Non-pigmented ciliary epithelial cell (primary cell): ENCODE measurements around the gene GPX3.

Source experiments
- DNase-seq: peaks from one replicate; pipeline ENCODE4 v3.0.0-alpha.2; 2010; ENCODE audit warnings: low read depth

The GPX3 gene, protein sequence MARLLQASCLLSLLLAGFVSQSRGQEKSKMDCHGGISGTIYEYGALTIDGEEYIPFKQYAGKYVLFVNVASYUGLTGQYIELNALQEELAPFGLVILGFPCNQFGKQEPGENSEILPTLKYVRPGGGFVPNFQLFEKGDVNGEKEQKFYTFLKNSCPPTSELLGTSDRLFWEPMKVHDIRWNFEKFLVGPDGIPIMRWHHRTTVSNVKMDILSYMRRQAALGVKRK

GRCh38 chr5:151020304-151021110, at the start of gene GPX3:
Gene GPX3 (plus strand): TSS chr5:151020591. CDS start chr5:151020655, 64 bp downstream.
- no peak for DNase-seq

GRCh38 chr5:150978590-150978989, 41.8 kb upstream of the GPX3 start:
- DNase-seq: no peak

GRCh38 chr5:150987746-150988145, 32.6 kb upstream of the GPX3 start:
- no peak for DNase-seq

- DNase-seq: no peak
Observed at GRCh38 chr5:150989695-150990094, 30.7 kb upstream of the GPX3 start.

- DNase-seq: no peak
Observed at GRCh38 chr5:150992705-150993104, 27.7 kb upstream of the GPX3 start.

- no peak for DNase-seq
Observed at GRCh38 chr5:150993422-150993821, 27.0 kb upstream of the GPX3 start.

DNA sequence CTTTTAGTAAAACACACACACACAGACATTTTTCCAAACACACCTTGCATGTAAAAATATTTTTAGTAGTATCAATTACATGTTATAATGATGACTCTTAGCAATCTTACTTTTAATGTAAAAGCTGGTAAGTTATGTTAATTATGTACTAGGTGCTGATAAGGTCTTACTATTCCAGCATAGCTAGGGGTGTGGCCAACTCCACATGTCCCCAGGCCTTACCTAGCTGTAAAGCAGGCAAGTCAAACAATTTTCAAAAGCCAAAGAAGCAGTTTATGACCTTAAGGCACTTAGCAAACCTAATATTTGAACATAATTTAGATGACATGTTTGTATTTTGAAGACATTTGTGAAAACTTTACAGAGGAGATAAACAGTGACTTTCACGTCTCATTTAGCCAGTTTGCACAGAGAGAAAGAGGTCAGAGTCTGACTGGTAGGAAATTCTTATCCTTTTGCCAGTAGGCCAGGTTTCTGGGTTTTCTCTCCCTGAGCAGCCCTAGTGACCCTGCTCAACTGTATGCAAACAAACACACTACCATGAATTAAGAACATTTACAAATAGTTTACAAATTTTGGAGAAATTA, 26.5 kb upstream of the GPX3 start:
- DNase-seq: no peak

GRCh38 chr5:150999704-151000442, 20.5 kb upstream of the GPX3 start:
- DNase-seq: no peak

- no peak for DNase-seq
Observed at GRCh38 chr5:151001436-151001835, 19.0 kb upstream of the GPX3 start.

DNA sequence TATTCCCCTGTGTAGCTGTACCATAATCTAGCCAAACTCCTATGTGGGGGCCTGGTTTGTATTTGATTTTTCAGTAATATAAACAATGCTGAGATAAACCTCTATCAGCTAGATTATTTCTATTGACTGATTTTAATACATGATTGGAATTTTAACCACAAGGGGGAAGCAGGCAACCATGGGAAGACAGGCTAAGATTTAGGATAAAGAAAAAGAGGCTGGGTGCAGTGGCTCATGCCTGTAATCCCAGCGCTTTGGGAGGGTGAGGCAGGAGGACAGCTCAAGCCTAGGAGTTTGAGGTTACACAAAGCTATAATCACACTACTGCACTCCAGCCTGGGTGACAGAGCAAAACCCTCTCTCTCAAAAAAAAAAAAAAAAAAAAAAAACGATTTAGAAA, 18.1 kb upstream of the GPX3 start:
- DNase-seq: no peak

GRCh38 chr5:151002681-151003502, 17.5 kb upstream of the GPX3 start:
- no peak for DNase-seq

DNA sequence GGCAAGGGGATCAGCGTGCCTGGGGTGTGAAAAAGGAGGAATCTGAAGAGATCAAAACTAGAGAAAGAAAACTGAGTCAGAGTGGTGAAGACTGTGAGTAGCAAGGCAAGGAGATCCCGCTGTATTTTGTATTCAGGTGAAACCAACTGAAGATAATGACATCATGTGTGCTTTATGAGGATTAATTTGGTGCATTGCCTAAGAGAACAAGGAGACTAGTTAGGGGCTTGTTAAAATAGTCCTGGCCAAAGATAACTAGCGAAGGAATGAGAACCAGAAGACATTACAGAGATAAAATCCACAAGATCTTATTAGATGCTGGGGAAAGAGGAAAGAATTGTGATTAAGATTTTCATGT, 16.9 kb upstream of the GPX3 start:
- DNase-seq: no peak

GRCh38 chr5:151004499-151004898, 15.9 kb upstream of the GPX3 start:
- no peak for DNase-seq

- DNase-seq: no peak
Observed at GRCh38 chr5:151005187-151005949, 15.0 kb upstream of the GPX3 start.

GRCh38 chr5:151005950-151006576, 14.3 kb upstream of the GPX3 start:
- no peak for DNase-seq

- no peak for DNase-seq
Observed at GRCh38 chr5:151006704-151007334, 13.6 kb upstream of the GPX3 start.

DNA sequence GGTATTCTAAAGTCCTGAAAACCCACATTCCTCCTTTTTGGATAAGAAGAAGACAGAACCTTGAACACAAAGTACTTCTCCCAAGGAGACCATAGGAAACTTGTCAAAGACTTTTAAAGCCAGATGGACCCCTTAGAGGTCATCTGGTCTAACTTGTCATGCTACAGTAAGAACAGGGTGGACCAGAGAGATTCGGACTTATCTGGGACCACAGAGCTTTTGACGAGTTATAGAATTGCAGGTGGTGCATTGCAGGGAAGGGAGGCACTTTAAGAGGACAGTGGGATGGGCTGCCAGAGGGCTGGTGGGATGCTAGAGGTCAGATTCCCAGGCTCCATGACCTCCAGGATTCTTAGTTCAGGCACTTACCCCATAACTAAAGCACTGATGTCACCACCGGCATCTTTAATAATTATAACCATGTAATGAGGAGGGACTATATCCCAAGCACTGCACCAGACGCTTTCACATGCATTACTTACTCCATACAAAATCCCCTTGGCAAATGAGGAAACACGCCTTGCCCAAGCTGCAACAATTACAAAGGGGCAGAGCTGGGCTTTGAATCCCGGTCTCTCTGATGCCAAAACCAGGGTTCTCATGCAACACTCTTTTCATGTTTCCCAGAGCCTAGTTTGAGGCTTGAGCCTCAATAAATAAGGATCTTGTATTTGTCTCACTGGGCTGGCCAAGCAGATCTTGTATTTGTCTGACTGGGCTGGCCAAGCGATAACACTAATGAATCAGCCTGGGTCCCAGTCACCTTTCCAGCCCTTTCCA, 12.8 kb upstream of the GPX3 start:
- no peak for DNase-seq

GRCh38 chr5:151008210-151008491, 12.2 kb upstream of the GPX3 start:
- DNase-seq: no peak

DNA sequence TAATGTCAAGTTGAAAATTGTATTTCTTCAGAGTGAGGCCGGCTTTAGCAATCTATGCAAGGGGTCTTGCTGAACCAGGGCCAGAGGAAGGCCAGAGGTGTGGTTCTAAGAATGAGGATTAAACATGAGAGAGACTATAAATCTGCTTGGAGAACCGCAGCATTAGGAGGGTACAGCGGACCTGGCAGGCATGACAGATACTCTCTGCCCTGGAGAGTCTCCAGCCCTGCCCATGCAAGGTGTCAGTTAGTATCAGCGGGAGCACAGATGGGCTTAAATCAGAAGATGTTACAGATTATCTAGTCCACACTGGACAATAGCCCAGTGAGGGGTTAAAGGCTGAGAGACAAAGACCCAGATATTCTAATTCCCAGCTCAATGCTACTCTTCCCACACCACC, 11.5 kb upstream of the GPX3 start:
- no peak for DNase-seq

GRCh38 chr5:151012862-151013261, 7.5 kb upstream of the GPX3 start:
- DNase-seq: no peak
